ENCODE measurements around the gene SPECC1L. TPM values are rescaled to one million over a fixed set of nuclear protein-coding genes. Genes with fewer than 3 reads are reported as not detected.

SPECC1L gene
- total and polyA plus RNA-seq, 2 of the 8 experiments (the other 6 are each of a cell fraction or from before 2014, with no cell fraction given), result 15.7 to 61.6 TPM

GRCh38 chr22:24304062-24304675, 33.5 kb downstream of the SPECC1L start:
- no peaks in the 10 kb centered on the region for H3K23me2 ChIP-seq (ENCODE audit: low read depth, low read length)
- H3K9me3 ChIP-seq (ENCODE audit: insufficient read depth in 2 of 2, low read depth in 1 of 2, low read length in 1 of 2), result peaks cover 0 to 8% of the 10 kb centered on the region in 2 experiments; a peak in 1 of 4 replicates
- no peak for FAIRE-seq
- H3K23ac ChIP-seq (ENCODE audit: insufficient read length), result no peak overlapping the region
- TF ChIP-seq CHD1 (IDR thresholded peaks at IDR 0.05; ENCODE audit: low read depth, low read length), result no peak
- H4K5ac ChIP-seq (ENCODE audit: insufficient read length, low read depth, low read length), result no peak overlapping the region
- no peak overlapping the region for H2AK5ac ChIP-seq (ENCODE audit: low read depth, low read length)
- no peak for DNase-seq (ENCODE audit: low read depth in 1 of 2, low spot score in 2 of 2)
- H3K4ac ChIP-seq (replicated peaks; ENCODE audit: insufficient read length, low read depth, low read length), result no peak overlapping the region
- H3K18ac ChIP-seq (ENCODE audit: extremely low read depth, low read length), result no peak overlapping the region
- H3K4me3 ChIP-seq (ENCODE audit: extremely low read depth in 1 of 4, insufficient read depth in 2 of 4, low read depth in 3 of 4, low read length in 4 of 4), result no peak overlapping the region
- H3K36me3 ChIP-seq (ENCODE audit: control insufficient read depth in 2 of 4, insufficient read depth in 4 of 4, low read length in 3 of 4), result peaks cover 5 to 37% (median 26%) of the 10 kb centered on the region in 4 experiments
- no peak overlapping the region for H2BK5ac ChIP-seq (ENCODE audit: low read depth, low read length)
- WGBS, 2 experiments (ENCODE audit: extremely low coverage in 1 of 2, insufficient coverage in 1 of 2, insufficient read length in 1 of 2, insufficient replicate concordance in 2 of 2, low coverage in 1 of 2, low lambda C conversion rate in 2 of 2, missing lambda C conversion rate in 1 of 2), result 90% methylated on average over 1 of the region's 1 CpG; no CpG with 5 or more reads in 1 of the 2 experiments
- peaks cover 0 to 53% of the 10 kb centered on the region in 2 experiments; a peak in 3 of 4 replicates for H3K79me2 ChIP-seq (ENCODE audit: control insufficient read depth in 1 of 2, insufficient read depth in 2 of 2, low read length in 2 of 2)
- H3K56ac ChIP-seq (replicated peaks; ENCODE audit: insufficient read length, low read depth, low read length), result no peak overlapping the region
- H3K9ac ChIP-seq (replicated peaks in 1 of 4; ENCODE audit: extremely low read depth in 1 of 4, low read depth in 3 of 4, low read length in 3 of 4), result no peak overlapping the region
- H4K20me1 ChIP-seq (replicated peaks in 1 of 2; ENCODE audit: control insufficient read depth in 1 of 2, insufficient read depth in 2 of 2, low read length in 2 of 2), result peaks cover 0 to 1% of the 10 kb centered on the region in 2 experiments
- H3K79me1 ChIP-seq (ENCODE audit: low read depth, low read length), result peaks cover 5% of the 10 kb centered on the region
- H2BK120ac ChIP-seq (replicated peaks; ENCODE audit: low read depth, low read length), result no peak overlapping the region
- no peak overlapping the region for H3K4me2 ChIP-seq (ENCODE audit: insufficient read depth in 1 of 2, low read depth in 2 of 2, low read length in 2 of 2)
- H3K14ac ChIP-seq (ENCODE audit: insufficient read length), result no peak overlapping the region
- H2BK15ac ChIP-seq (ENCODE audit: low read length), result no peak overlapping the region
- no peak overlapping the region for H2AFZ ChIP-seq (ENCODE audit: low read length)
- H2BK20ac ChIP-seq (ENCODE audit: low read length), result no peak overlapping the region
- no peak overlapping the region for H2BK12ac ChIP-seq (ENCODE audit: low read depth, low read length)
- POLR2A ChIA-PET (ENCODE audit: partially characterized antibody), result no interaction called here
- no peak overlapping the region for H4K91ac ChIP-seq (replicated peaks; ENCODE audit: insufficient read length, low read length)
- CTCF ChIA-PET (ENCODE audit: partially characterized antibody), result no interaction called here
- H3K27ac ChIP-seq (ENCODE audit: low read depth, low read length), result no peak overlapping the region
- no peak overlapping the region for H4K8ac ChIP-seq (ENCODE audit: extremely low read depth, insufficient read depth, low read length)
- H3K27me3 ChIP-seq (replicated peaks in 1 of 4; ENCODE audit: control insufficient read depth in 3 of 4, extremely low read depth in 1 of 4, insufficient read depth in 3 of 4, low read length in 3 of 4), result no peaks in the 10 kb centered on the region
- H3K4me1 ChIP-seq (replicated peaks in 1 of 4; ENCODE audit: control insufficient read depth in 3 of 4, insufficient read depth in 4 of 4, low read length in 3 of 4), result no peaks in the 10 kb centered on the region
